ENCODE measurements around the gene SLC44A3. TPM values are rescaled to one million over a fixed set of nuclear protein-coding genes. Genes with fewer than 3 reads are reported as not detected.

SLC44A3 gene
- total and polyA plus RNA-seq, 2 of the 13 experiments (the other 11 are each of a cell fraction or from before 2014, with no cell fraction given) = 6.8 to 14.1 TPM

DNA sequence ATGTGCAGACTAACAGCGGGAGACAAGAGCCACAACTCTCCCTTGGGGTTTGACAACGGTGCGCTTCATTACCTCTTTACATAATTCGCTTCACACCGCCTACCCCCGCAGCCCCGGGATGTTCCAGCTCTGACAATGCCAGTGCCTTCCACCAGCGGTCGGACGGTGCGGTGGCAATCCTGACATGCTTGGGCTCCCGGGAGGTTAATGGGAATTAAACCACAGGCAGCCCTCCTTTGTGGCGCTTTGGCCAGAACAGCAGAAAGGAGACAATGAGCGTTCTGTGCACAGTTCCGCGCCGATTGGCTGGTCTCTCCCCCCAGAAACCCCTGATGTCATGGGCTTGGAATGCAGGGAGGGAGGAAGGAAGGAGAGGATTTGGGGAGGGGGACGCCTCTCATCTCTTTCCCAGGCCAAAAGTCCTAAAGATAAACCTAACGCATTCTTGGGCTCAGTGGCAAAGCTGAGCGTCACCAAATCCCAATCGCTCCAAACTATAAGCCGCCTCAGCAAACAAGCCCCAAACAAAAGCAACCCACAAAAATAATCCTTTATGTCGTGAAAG lies 105.5 kb downstream of the SLC44A3 start (continued):
- TF ChIP-seq, protein P1, sequence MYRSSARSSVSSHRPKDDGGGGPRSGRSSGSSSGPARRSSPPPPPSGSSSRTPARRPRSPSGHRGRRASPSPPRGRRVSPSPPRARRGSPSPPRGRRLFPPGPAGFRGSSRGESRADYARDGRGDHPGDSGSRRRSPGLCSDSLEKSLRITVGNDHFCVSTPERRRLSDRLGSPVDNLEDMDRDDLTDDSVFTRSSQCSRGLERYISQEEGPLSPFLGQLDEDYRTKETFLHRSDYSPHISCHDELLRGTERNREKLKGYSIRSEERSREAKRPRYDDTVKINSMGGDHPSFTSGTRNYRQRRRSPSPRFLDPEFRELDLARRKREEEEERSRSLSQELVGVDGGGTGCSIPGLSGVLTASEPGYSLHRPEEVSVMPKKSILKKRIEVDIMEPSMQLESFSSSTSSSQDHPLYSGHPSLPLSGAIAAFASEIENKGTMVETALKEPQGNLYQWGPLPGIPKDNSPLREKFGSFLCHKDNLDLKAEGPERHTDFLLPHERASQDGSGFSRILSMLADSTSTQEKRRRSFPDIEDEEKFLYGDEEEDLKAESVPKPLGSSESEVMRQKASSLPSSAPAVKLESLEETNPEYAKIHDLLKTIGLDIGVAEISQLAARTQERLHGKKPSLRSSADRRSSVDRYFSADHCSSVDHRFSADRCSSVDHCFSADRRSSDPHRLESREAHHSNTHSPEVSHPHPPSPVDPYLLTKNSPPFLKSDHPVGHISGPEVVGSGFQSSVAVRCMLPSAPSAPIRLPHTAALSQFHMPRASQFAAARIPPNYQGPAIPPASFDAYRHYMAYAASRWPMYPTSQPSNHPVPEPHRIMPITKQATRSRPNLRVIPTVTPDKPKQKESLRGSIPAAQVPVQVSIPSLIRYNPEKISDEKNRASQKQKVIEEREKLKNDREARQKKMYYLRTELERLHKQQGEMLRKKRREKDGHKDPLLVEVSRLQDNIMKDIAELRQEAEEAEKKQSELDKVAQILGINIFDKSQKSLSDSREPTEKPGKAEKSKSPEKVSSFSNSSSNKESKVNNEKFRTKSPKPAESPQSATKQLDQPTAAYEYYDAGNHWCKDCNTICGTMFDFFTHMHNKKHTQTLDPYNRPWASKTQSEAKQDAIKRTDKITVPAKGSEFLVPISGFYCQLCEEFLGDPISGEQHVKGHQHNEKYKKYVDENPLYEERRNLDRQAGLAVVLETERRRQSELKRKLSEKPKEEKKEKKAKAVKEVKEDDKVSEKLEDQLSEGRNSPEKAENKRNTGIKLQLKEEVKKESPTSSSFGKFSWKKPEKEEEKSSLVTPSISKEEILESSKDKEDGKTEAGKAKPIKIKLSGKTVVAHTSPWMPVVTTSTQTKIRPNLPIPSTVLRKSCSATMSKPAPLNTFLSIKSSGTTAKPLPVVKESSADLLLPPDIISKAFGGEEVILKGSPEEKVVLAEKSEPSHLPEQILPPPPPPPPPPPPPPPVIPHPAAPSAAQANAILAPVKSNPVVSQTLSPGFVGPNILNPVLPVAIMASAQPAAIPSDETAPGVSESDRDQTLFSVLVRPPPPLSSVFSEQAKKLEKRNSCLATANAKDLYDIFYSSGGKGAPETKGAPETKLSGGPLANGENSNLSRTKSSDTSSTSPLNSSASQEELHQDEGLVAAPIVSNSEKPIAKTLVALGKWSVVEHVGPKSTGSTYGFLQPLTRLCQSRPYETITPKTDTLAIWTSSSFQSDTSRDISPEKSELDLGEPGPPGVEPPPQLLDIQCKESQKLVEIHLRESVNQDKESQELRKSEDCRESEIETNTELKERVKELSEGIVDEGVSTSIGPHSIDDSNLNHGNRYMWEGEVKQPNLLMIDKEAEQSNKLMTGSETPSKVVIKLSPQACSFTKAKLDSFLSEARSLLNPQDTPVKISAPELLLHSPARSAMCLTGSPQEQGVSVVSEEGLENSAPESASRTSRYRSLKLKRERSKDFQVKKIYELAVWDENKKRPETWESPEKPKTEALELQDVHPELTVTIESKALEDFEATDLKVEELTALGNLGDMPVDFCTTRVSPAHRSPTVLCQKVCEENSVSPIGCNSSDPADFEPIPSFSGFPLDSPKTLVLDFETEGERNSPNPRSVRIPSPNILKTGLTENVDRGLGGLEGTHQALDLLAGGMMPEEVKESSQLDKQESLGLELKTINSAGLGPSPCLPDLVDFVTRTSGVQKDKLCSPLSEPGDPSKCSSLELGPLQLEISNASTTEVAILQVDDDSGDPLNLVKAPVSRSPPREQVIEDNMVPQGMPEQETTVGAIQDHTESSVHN (CRISPR knock-in tag; IDR thresholded peaks at IDR 0.05) = no peak
- TF ChIP-seq TAF15 (IDR thresholded peaks at IDR 0.05; ENCODE audit: low read depth, low read length, poor library complexity, severe bottlenecking) = no peak
- TF ChIP-seq TBL1XR1 (IDR thresholded peaks at IDR 0.05; ENCODE audit: borderline replicate concordance, low read length, partially characterized antibody) = no peak
- TF ChIP-seq SRSF9 (IDR thresholded peaks at IDR 0.05; ENCODE audit: borderline replicate concordance, insufficient read depth, low read depth, low read length, poor library complexity, severe bottlenecking) = no peak
- no peak; the same call in 1 of the 2 replicates for TF ChIP-seq POGZ (CRISPR knock-in tag; IDR thresholded peaks at IDR 0.05)
- no peak for TF ChIP-seq ZNF101 (CRISPR knock-in tag; IDR thresholded peaks at IDR 0.05; ENCODE audit: borderline replicate concordance, low read depth)
- no peak for TF ChIP-seq ISX (CRISPR knock-in tag; conservative IDR thresholded peaks at IDR 0.05)
- 0 out of 2 replicates have a peak, but pooled peaks have one; percentile 15 for TF ChIP-seq SALL2 (CRISPR knock-in tag; IDR thresholded peaks at IDR 0.05)
- TF ChIP-seq ZNF468 (CRISPR knock-in tag; IDR thresholded peaks at IDR 0.05) = no peak
- TF ChIP-seq RFXANK (CRISPR knock-in tag; IDR thresholded peaks at IDR 0.05) = no peak
- TF ChIP-seq GTF3A (CRISPR knock-in tag; conservative IDR thresholded peaks at IDR 0.05) = no peak
- TF ChIP-seq WIZ (CRISPR knock-in tag; IDR thresholded peaks at IDR 0.05) = no peak
- TF ChIP-seq FOXA3 (CRISPR knock-in tag; IDR thresholded peaks at IDR 0.05) = no peak
- TF ChIP-seq ZKSCAN8 (CRISPR knock-in tag; IDR thresholded peaks at IDR 0.05; ENCODE audit: borderline replicate concordance) = no peak
- no peak for TF ChIP-seq ZNF331 (CRISPR knock-in tag; IDR thresholded peaks at IDR 0.05)
- no peak for TF ChIP-seq DNMT3B (CRISPR knock-in tag; conservative IDR thresholded peaks at IDR 0.05)
- no peak for TF ChIP-seq NFIC (IDR thresholded peaks at IDR 0.05; ENCODE audit: low read length)
- TF ChIP-seq, protein P2, sequence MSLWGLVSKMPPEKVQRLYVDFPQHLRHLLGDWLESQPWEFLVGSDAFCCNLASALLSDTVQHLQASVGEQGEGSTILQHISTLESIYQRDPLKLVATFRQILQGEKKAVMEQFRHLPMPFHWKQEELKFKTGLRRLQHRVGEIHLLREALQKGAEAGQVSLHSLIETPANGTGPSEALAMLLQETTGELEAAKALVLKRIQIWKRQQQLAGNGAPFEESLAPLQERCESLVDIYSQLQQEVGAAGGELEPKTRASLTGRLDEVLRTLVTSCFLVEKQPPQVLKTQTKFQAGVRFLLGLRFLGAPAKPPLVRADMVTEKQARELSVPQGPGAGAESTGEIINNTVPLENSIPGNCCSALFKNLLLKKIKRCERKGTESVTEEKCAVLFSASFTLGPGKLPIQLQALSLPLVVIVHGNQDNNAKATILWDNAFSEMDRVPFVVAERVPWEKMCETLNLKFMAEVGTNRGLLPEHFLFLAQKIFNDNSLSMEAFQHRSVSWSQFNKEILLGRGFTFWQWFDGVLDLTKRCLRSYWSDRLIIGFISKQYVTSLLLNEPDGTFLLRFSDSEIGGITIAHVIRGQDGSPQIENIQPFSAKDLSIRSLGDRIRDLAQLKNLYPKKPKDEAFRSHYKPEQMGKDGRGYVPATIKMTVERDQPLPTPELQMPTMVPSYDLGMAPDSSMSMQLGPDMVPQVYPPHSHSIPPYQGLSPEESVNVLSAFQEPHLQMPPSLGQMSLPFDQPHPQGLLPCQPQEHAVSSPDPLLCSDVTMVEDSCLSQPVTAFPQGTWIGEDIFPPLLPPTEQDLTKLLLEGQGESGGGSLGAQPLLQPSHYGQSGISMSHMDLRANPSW (CRISPR knock-in tag; IDR thresholded peaks at IDR 0.05; ENCODE audit: borderline replicate concordance) = no peak

Data from HepG2 (cell line).